Measurements from ENCODE around the gene HELZ. TPM values are rescaled to one million over a fixed set of nuclear protein-coding genes. Genes with fewer than 3 reads are reported as not detected.

HELZ gene
- total and polyA plus RNA-seq, 4 donors, result 3.8 to 69.2 (median 25.7) TPM

GRCh38 chr17:67110619-67111018 lies 134.4 kb downstream of the HELZ start:
- no peak overlapping the region for H3K4me3 ChIP-seq (ENCODE audit: low read depth in 1 of 3, low read length in 3 of 3)
- 80% methylated on average over 3 of the region's 3 CpGs for WGBS
- H3K27me3 ChIP-seq (ENCODE audit: control insufficient read depth in 4 of 4, insufficient read depth in 4 of 4, low read length in 3 of 4), result no peaks in the 10 kb centered on the region
- H3K9ac ChIP-seq (ENCODE audit: low read depth in 1 of 2, low read length in 2 of 2), result no peak overlapping the region
- no peaks in the 10 kb centered on the region for H3K9me3 ChIP-seq (ENCODE audit: control insufficient read depth in 4 of 4, low read length in 3 of 4)
- H3K4me1 ChIP-seq (ENCODE audit: control insufficient read depth in 4 of 4, insufficient read depth in 4 of 4, low read length in 3 of 4), result no peaks in the 10 kb centered on the region
- TF ChIP-seq YY1 (IDR thresholded peaks at IDR 0.05), result no peak
- no peak for TF ChIP-seq JUND (IDR thresholded peaks at IDR 0.05)
- TF ChIP-seq, protein P1, sequence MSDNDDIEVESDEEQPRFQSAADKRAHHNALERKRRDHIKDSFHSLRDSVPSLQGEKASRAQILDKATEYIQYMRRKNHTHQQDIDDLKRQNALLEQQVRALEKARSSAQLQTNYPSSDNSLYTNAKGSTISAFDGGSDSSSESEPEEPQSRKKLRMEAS (IDR thresholded peaks at IDR 0.05), result no peak
- no peak for TF ChIP-seq RXRA (IDR thresholded peaks at IDR 0.05)
- TF ChIP-seq HNF4A (conservative IDR thresholded peaks at IDR 0.05), result no peak
- TF ChIP-seq FOXA2 (IDR thresholded peaks at IDR 0.05), result no peak
- TF ChIP-seq TAF1 (conservative IDR thresholded peaks at IDR 0.05), result no peak
- no peak for TF ChIP-seq SP1 (IDR thresholded peaks at IDR 0.05)
- no peak for TF ChIP-seq GABPA (IDR thresholded peaks at IDR 0.05 in 1 of 2, conservative IDR thresholded peaks at IDR 0.05 in 1 of 2)
- TF ChIP-seq, protein P2, sequence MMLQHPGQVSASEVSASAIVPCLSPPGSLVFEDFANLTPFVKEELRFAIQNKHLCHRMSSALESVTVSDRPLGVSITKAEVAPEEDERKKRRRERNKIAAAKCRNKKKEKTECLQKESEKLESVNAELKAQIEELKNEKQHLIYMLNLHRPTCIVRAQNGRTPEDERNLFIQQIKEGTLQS (IDR thresholded peaks at IDR 0.05), result no peak
- TF ChIP-seq REST (IDR thresholded peaks at IDR 0.05), result no peak
- no peak for TF ChIP-seq FOXA1 (IDR thresholded peaks at IDR 0.05)
- TF ChIP-seq, protein P3, sequence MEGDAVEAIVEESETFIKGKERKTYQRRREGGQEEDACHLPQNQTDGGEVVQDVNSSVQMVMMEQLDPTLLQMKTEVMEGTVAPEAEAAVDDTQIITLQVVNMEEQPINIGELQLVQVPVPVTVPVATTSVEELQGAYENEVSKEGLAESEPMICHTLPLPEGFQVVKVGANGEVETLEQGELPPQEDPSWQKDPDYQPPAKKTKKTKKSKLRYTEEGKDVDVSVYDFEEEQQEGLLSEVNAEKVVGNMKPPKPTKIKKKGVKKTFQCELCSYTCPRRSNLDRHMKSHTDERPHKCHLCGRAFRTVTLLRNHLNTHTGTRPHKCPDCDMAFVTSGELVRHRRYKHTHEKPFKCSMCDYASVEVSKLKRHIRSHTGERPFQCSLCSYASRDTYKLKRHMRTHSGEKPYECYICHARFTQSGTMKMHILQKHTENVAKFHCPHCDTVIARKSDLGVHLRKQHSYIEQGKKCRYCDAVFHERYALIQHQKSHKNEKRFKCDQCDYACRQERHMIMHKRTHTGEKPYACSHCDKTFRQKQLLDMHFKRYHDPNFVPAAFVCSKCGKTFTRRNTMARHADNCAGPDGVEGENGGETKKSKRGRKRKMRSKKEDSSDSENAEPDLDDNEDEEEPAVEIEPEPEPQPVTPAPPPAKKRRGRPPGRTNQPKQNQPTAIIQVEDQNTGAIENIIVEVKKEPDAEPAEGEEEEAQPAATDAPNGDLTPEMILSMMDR (IDR thresholded peaks at IDR 0.05; ENCODE audit: low read depth, low read length, missing input control), result no peak
- TF ChIP-seq EGR1 (IDR thresholded peaks at IDR 0.05; ENCODE audit: low read depth in 2 of 2), result no peak
- TF ChIP-seq NR2F2 (IDR thresholded peaks at IDR 0.05), result no peak
- no peak for TF ChIP-seq RAD21 (IDR thresholded peaks at IDR 0.05)
- no peak overlapping the region for H3K27ac ChIP-seq (ENCODE audit: low read depth in 1 of 2, low read length in 2 of 2)
- peaks cover 7 to 66% (median 54%) of the 10 kb centered on the region in 4 donors for H3K36me3 ChIP-seq (ENCODE audit: control insufficient read depth in 4 of 4, insufficient read depth in 3 of 4, low read depth in 1 of 4, low read length in 3 of 4)
- DNase-seq (ENCODE audit: low spot score), result no peak

GRCh38 chr17:67109111-67109510 lies 135.9 kb downstream of the HELZ start:
- Histone ChIP-seq H3K9me3 (ENCODE audit: control insufficient read depth in 4 of 4, low read length in 3 of 4) (no peaks in the 10 kb centered on the region), H3K4me3 (ENCODE audit: low read depth in 1 of 3, low read length in 3 of 3) (no peak overlapping the region), H3K27me3 (ENCODE audit: control insufficient read depth in 4 of 4, insufficient read depth in 4 of 4, low read length in 3 of 4) (no peaks in the 10 kb centered on the region), H3K36me3 (ENCODE audit: control insufficient read depth in 4 of 4, insufficient read depth in 3 of 4, low read depth in 1 of 4, low read length in 3 of 4) (peaks cover 9 to 69% (median 56%) of the 10 kb centered on the region in 4 donors), H3K27ac (ENCODE audit: low read depth in 1 of 2, low read length in 2 of 2) (no peak overlapping the region), H3K9ac (ENCODE audit: low read depth in 1 of 2, low read length in 2 of 2) (no peak overlapping the region), H3K4me1 (ENCODE audit: control insufficient read depth in 4 of 4, insufficient read depth in 4 of 4, low read length in 3 of 4) (no peaks in the 10 kb centered on the region)
- 90% methylated on average over 5 of the region's 5 CpGs for WGBS
- TF ChIP-seq TAF1 (conservative IDR thresholded peaks at IDR 0.05) (no peak), GABPA (IDR thresholded peaks at IDR 0.05 in 1 of 2, conservative IDR thresholded peaks at IDR 0.05 in 1 of 2) (no peak), FOXA1 (IDR thresholded peaks at IDR 0.05) (no peak), EGR1 (IDR thresholded peaks at IDR 0.05; ENCODE audit: low read depth in 2 of 2) (no peak), RXRA (IDR thresholded peaks at IDR 0.05) (no peak)
- TF ChIP-seq, protein P4, sequence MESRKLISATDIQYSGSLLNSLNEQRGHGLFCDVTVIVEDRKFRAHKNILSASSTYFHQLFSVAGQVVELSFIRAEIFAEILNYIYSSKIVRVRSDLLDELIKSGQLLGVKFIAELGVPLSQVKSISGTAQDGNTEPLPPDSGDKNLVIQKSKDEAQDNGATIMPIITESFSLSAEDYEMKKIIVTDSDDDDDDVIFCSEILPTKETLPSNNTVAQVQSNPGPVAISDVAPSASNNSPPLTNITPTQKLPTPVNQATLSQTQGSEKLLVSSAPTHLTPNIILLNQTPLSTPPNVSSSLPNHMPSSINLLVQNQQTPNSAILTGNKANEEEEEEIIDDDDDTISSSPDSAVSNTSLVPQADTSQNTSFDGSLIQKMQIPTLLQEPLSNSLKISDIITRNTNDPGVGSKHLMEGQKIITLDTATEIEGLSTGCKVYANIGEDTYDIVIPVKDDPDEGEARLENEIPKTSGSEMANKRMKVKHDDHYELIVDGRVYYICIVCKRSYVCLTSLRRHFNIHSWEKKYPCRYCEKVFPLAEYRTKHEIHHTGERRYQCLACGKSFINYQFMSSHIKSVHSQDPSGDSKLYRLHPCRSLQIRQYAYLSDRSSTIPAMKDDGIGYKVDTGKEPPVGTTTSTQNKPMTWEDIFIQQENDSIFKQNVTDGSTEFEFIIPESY (IDR thresholded peaks at IDR 0.05), result no peak
- no peak for DNase-seq (ENCODE audit: low spot score)
